GM23338 (cell line): Measurements from ENCODE around the gene CNOT6L. TPM values are rescaled to one million over a fixed set of nuclear protein-coding genes. Genes with fewer than 3 reads are reported as not detected.

Experiments used
- ATAC-seq: fragments of 200-7000 bp; cut with Tn5 transposase; 3 replicates; pipeline ENCODE4 v1.9.1; 2020
- DNase-seq: peaks from one replicate; pipeline ENCODE4 v3.0.0-alpha.2; 2015; ENCODE audit warnings: low spot score
- H2AFZ ChIP-seq: fragments of 200-600 bp; sonication (generic); 2 replicates; pipeline ENCODE4 v1.8.0; 2016; ENCODE audit warnings: antibody characterized with exemption, mild to moderate bottlenecking, moderate library complexity
- H3F3A ChIP-seq: fragments of 200-600 bp; sonication (generic); replicated peaks from 2 replicates; pipeline ENCODE4 v1.8.0; 2017; ENCODE audit warnings: antibody characterized with exemption, mixed run types, low read depth
- H3K27ac ChIP-seq: fragments of 200-600 bp; sonication (generic); 2 replicates; pipeline ENCODE4 v1.6.1; 2016; ENCODE audit warnings: low read depth
- H3K27me3 ChIP-seq: fragments of 200-600 bp; sonication (generic); 2 replicates; pipeline ENCODE4 v1.8.0; 2016; ENCODE audit warnings: mild to moderate bottlenecking, mixed run types, moderate library complexity; ENCODE audit not compliant: insufficient read depth
- H3K36me3 ChIP-seq: fragments of 200-600 bp; sonication (generic); 2 replicates; pipeline ENCODE4 v1.8.0; 2016; ENCODE audit warnings: mild to moderate bottlenecking; ENCODE audit not compliant: insufficient read depth
- H3K4me1 ChIP-seq: fragments of 200-600 bp; sonication (generic); 2 replicates; pipeline ENCODE4 v1.8.0; 2016; ENCODE audit warnings: mild to moderate bottlenecking, moderate library complexity; ENCODE audit not compliant: insufficient read depth
- H3K4me2 ChIP-seq: fragments of 200-600 bp; sonication (generic); 2 replicates; pipeline ENCODE4 v1.7.1; 2017; ENCODE audit warnings: mixed run types
- H3K4me3 ChIP-seq: fragments of 200-600 bp; sonication (generic); 2 replicates; pipeline ENCODE4 v1.6.1; 2016; ENCODE audit warnings: mixed run types
- H3K79me2 ChIP-seq: fragments of 200-600 bp; sonication (generic); replicated peaks from 2 replicates; pipeline ENCODE4 v1.8.0; 2017; ENCODE audit warnings: mild to moderate bottlenecking; ENCODE audit not compliant: insufficient read depth
- H3K9me2 ChIP-seq: fragments of 200-600 bp; sonication (generic); 2 replicates; pipeline ENCODE4 v1.8.0; 2017; ENCODE audit not compliant: insufficient read depth
- H4K20me1 ChIP-seq: fragments of 200-600 bp; sonication (generic); replicated peaks from 2 replicates; pipeline ENCODE4 v1.8.0; 2017; ENCODE audit warnings: mild to moderate bottlenecking; ENCODE audit not compliant: insufficient read depth
- H3K27ac Mint-ChIP-seq: 2 replicates; pipeline ENCODE4 v1.8.0; 2020; ENCODE audit warnings: inconsistent platforms, mild to moderate bottlenecking, moderate library complexity, mixed read lengths
- H3K27me3 Mint-ChIP-seq: 3 replicates; pipeline ENCODE4 v1.8.0; 2022; ENCODE audit warnings: low read depth, mild to moderate bottlenecking, moderate library complexity, mixed read lengths, inconsistent platforms; ENCODE audit not compliant: insufficient read depth, poor library complexity
- H3K36me3 Mint-ChIP-seq: 3 replicates; pipeline ENCODE4 v1.8.0; 2021; ENCODE audit warnings: low read depth, mild to moderate bottlenecking, inconsistent platforms, moderate library complexity, mixed read lengths
- H3K4me1 Mint-ChIP-seq: 3 replicates; pipeline ENCODE4 v1.8.0; 2020; ENCODE audit warnings: mild to moderate bottlenecking, inconsistent platforms, mixed read lengths
- H3K4me3 Mint-ChIP-seq: 3 replicates; pipeline ENCODE4 v1.8.0; 2021; ENCODE audit warnings: moderate library complexity, mild to moderate bottlenecking, inconsistent platforms, mixed read lengths
- H3K9me3 Mint-ChIP-seq: 3 replicates; pipeline ENCODE4 v1.8.0; 2020; ENCODE audit warnings: moderate library complexity, mild to moderate bottlenecking, inconsistent platforms, mixed read lengths
- CREB1 ChIP-seq: fragments of 250-450 bp; sonication (Bioruptor Pico); IDR thresholded peaks from 2 replicates; pipeline ENCODE4 v1.5.0; 2020; ENCODE audit warnings: low read depth, mild to moderate bottlenecking, moderate library complexity
- CTCF ChIP-seq, 2 experiments: fragments of 200-600 bp in 1 of 2; sonication (generic) in 1 of 2; conservative IDR thresholded peaks; 2 replicates each; pipeline versions ENCODE4 v1.5.1 to v1.6.1; 2016 to 2017; ENCODE audit warnings: antibody characterized with exemption in 2 of 2, low read depth in 2 of 2, mild to moderate bottlenecking in 2 of 2, moderate library complexity in 1 of 2
- ETS1 ChIP-seq: IDR thresholded peaks from 2 replicates; pipeline ENCODE4 v1.6.1; 2016; ENCODE audit warnings: antibody characterized with exemption
- EZH2 ChIP-seq: fragments of 200-600 bp; sonication (generic); IDR thresholded peaks from one replicate; pipeline ENCODE4 v1.8.0; 2017; ENCODE audit warnings: antibody characterized with exemption, mild to moderate bottlenecking, low read depth; ENCODE audit not compliant: unreplicated experiment
- EZH2phosphoT487 ChIP-seq: fragments of 200-600 bp; sonication (generic); IDR thresholded peaks from one replicate; pipeline ENCODE4 v1.8.1; 2018; ENCODE audit warnings: antibody characterized with exemption; ENCODE audit not compliant: unreplicated experiment
- JUNB ChIP-seq: IDR thresholded peaks from one replicate; pipeline ENCODE4 v1.6.1; 2016; ENCODE audit warnings: antibody characterized with exemption; ENCODE audit not compliant: unreplicated experiment
- NANOG ChIP-seq: IDR thresholded peaks from 2 replicates; pipeline ENCODE4 v1.6.1; 2016; ENCODE audit warnings: antibody characterized with exemption, borderline replicate concordance
- POLR2AphosphoS5 ChIP-seq: IDR thresholded peaks from 2 replicates; pipeline ENCODE4 v1.6.1; 2016; ENCODE audit warnings: antibody characterized with exemption, low read depth
- REST ChIP-seq: IDR thresholded peaks from one replicate; pipeline ENCODE4 v1.6.1; 2018; ENCODE audit warnings: antibody characterized with exemption; ENCODE audit not compliant: unreplicated experiment
- STAT1 ChIP-seq: IDR thresholded peaks from one replicate; pipeline ENCODE4 v1.6.1; 2016; ENCODE audit warnings: antibody characterized with exemption; ENCODE audit not compliant: unreplicated experiment
- ZNF114 ChIP-seq: fragments of 250-450 bp; sonication (Bioruptor Pico); IDR thresholded peaks from 2 replicates; pipeline ENCODE4 v1.5.0; 2020; ENCODE audit warnings: mild to moderate bottlenecking, moderate library complexity
- ZNF331 ChIP-seq: fragments of 250-450 bp; sonication (Bioruptor Pico); IDR thresholded peaks from 2 replicates; pipeline ENCODE4 v1.5.0; 2020; ENCODE audit warnings: low read depth, mild to moderate bottlenecking, moderate library complexity
- ZNF462 ChIP-seq: fragments of 250-450 bp; sonication (Bioruptor Pico); IDR thresholded peaks from 2 replicates; pipeline ENCODE4 v1.5.0; 2020; ENCODE audit warnings: mild to moderate bottlenecking, moderate library complexity
- polyA plus RNA-seq: library from polyadenylated mRNA; unstranded; fragments of >200 nt; fragmentation: Nextera tagmentation; extraction: Ambion mirVana; gene quantifications from 2 replicates; pipeline ENCODE4 v1.2.1, GENCODE V29; 2016
- total RNA-seq: library from RNA; depleted of rRNA; stranded (reverse); fragments of >200 nt; shearing (Covaris generic); gene quantifications from 2 replicates; pipeline ENCODE4 v1.2.3, GENCODE V29; 2014

CNOT6L gene
- total and polyA plus RNA-seq, 2 experiments from 2014 or later = 3.2 to 13.9 TPM

- no peaks in the 10 kb centered on the region for H4K20me1 ChIP-seq
- peaks cover 2% of the 10 kb centered on the region for H3K27me3 Mint-ChIP-seq
- H3K9me2 ChIP-seq = no peaks in the 10 kb centered on the region
- H3K27me3 ChIP-seq = no peaks in the 10 kb centered on the region
- ATAC-seq (peak; percentile 25; the same call in 1 of the 3 replicates), DNase-seq (peak; percentile 29)
- H3K36me3 Mint-ChIP-seq = no peaks in the 10 kb centered on the region
- peaks cover 11% of the 10 kb centered on the region; the same call in 2 of the 3 replicates for H3K4me1 Mint-ChIP-seq
- no peaks in the 10 kb centered on the region for H3K9me3 Mint-ChIP-seq
- no peak overlapping the region for H3K27ac Mint-ChIP-seq
- peak overlapping the region; percentile 6; the same call in 1 of the 2 replicates for H2AFZ ChIP-seq
- H3K4me1 ChIP-seq = peaks cover 7% of the 10 kb centered on the region
- TF ChIP-seq CREB1 = no peak
- TF ChIP-seq STAT1 = no peak
- TF ChIP-seq ZNF462 (CRISPR knock-in tag) = no peak
- no peak for TF ChIP-seq ZNF114
- no peak for TF ChIP-seq ETS1
- no peak for TF ChIP-seq EZH2
- no peak for TF ChIP-seq POLR2AphosphoS5
- no peak for TF ChIP-seq REST
- no peak for TF ChIP-seq CTCF (conservative IDR thresholded peaks at IDR 0.05; ENCODE audit: low read depth in 2 of 2)
- TF ChIP-seq NANOG = no peak
- no peak for TF ChIP-seq JUNB
- TF ChIP-seq ZNF331 (CRISPR knock-in tag) = no peak
- no peak for TF ChIP-seq EZH2phosphoT487
- H3K4me3 ChIP-seq = no peak overlapping the region
- H3F3A ChIP-seq = no peaks in the 10 kb centered on the region
- H3K4me2 ChIP-seq = no peak overlapping the region
- H3K79me2 ChIP-seq = no peaks in the 10 kb centered on the region
- no peaks in the 10 kb centered on the region for H3K36me3 ChIP-seq
- H3K27ac ChIP-seq = no peak overlapping the region
- H3K4me3 Mint-ChIP-seq = no peak overlapping the region
These were observed 24.5 kb upstream of the CNOT6L start for GRCh38 chr4:77843628-77844027.
